HepG2 (cell line): ENCODE results near the gene KCNH6. TPM values are rescaled to one million over a fixed set of nuclear protein-coding genes. Genes with fewer than 3 reads are reported as not detected.

Source experiments
- ATAC-seq: fragments of 200-7000 bp; cut with Tn5 transposase; 3 replicates; pipeline ENCODE4 v1.9.1; 2020; ENCODE audit warnings: mild to moderate bottlenecking, moderate library complexity
- BruUV-seq: library from RNA; stranded (reverse); fragments of 400-500 nt; replicated peaks from 2 replicates; lab custom pipeline; 2021; lab: Mats Ljungman, UMichigan
- CTCF ChIA-PET: fragments of 300-600 bp; formaldehyde crosslinking; extraction: SDS; loops from one replicate; lab custom pipeline; 2021; ENCODE audit warnings: low total read pairs, inconsistent platforms, low intra/inter-chr PET ratio; lab: Yijun Ruan, JAX
- POLR2A ChIA-PET: fragments of 350-600 bp; sonication (Branson Sonifier 250); formaldehyde crosslinking; loops from one replicate; lab custom pipeline; 2020; ENCODE audit warnings: antibody characterized with exemption, inconsistent platforms; lab: Yijun Ruan, JAX
- DNase-seq: peaks from one replicate; pipeline ENCODE4 v3.0.0-alpha.2; 2015; ENCODE audit warnings: low spot score
- FAIRE-seq: peaks from 3 replicates; lab custom pipeline; 2011; peaks lifted over from hg19 to GRCh38; lab: Jason Lieb, UNC
- H2AFZ ChIP-seq: one replicate; pipeline ENCODE4 v1.6.1; 2011; ENCODE audit warnings: low read length, inconsistent platforms
- H3K27ac ChIP-seq: fragments of 300-600 bp; 3 replicates; pipeline ENCODE4 v1.8.0; 2011; ENCODE audit warnings: mixed run types, mild to moderate bottlenecking, mixed read lengths, low read length, inconsistent platforms; ENCODE audit not compliant: insufficient read depth; ENCODE audit errors: extremely low read length
- H3K27me3 ChIP-seq, 2 experiments: fragments of 200-600 bp in 1 of 2; 2 replicates in 1 of 2; 3 replicates in 1 of 2; pipeline versions ENCODE4 v1.6.0 to v1.8.0; 2011; ENCODE audit warnings: low read length in 2 of 2, mild to moderate bottlenecking in 2 of 2, moderate library complexity in 2 of 2, inconsistent platforms in 1 of 2; ENCODE audit not compliant: insufficient read depth in 2 of 2, control insufficient read depth in 1 of 2
- H3K36me3 ChIP-seq, 2 experiments: fragments of 200-600 bp in 1 of 2; replicated peaks in 1 of 2; 2 replicates in 1 of 2; 3 replicates in 1 of 2; pipeline versions ENCODE4 v1.5.1 to v1.8.0; 2011; ENCODE audit warnings: low read length in 2 of 2, inconsistent platforms in 1 of 2; ENCODE audit not compliant: insufficient read depth in 2 of 2, control insufficient read depth in 1 of 2
- H3K4me1 ChIP-seq: 2 replicates; pipeline ENCODE4 v1.5.1; 2012; ENCODE audit warnings: low read length, inconsistent platforms; ENCODE audit not compliant: insufficient read depth
- H3K4me2 ChIP-seq: 2 replicates; pipeline ENCODE4 v1.6.0; 2011; ENCODE audit warnings: low read depth, low read length, inconsistent platforms
- H3K4me3 ChIP-seq, 3 experiments: fragments of 200-600 bp in 1 of 3; sonication (generic), shearing (Covaris generic) in 1 of 3; replicated peaks in 1 of 3; 2 replicates each; pipeline ENCODE4 v1.5.1; 2011 to 2016; ENCODE audit warnings: low read length in 3 of 3, inconsistent platforms in 2 of 3, low read depth in 2 of 3, mild to moderate bottlenecking in 2 of 3, control low read depth in 1 of 3, mixed read lengths in 1 of 3; ENCODE audit not compliant: insufficient read depth in 1 of 3
- H3K79me2 ChIP-seq: one replicate; pipeline ENCODE4 v1.6.1; 2011; ENCODE audit warnings: low read length, inconsistent platforms; ENCODE audit not compliant: insufficient read depth
- H3K9ac ChIP-seq: 2 replicates; pipeline ENCODE4 v1.6.0; 2011; ENCODE audit warnings: mild to moderate bottlenecking, low read depth, low read length, inconsistent platforms; ENCODE audit not compliant: insufficient read depth
- H3K9me3 ChIP-seq: 2 replicates; pipeline ENCODE4 v1.5.1; 2012; ENCODE audit warnings: mild to moderate bottlenecking, low read length
- H4K20me1 ChIP-seq: 2 replicates; pipeline ENCODE4 v1.6.0; 2011; ENCODE audit warnings: inconsistent platforms, mild to moderate bottlenecking, low read length, moderate library complexity; ENCODE audit not compliant: insufficient read depth
- NR2F1 ChIP-seq, 2 experiments: fragments of 450-650 bp in 1 of 2; formaldehyde crosslinking in 1 of 2; IDR thresholded peaks; 2 replicates each; pipeline versions ENCODE4 v1.5.0 to v1.6.1; 2016 to 2020; ENCODE audit warnings: mild to moderate bottlenecking in 1 of 2, missing compliant biosample characterization in 1 of 2, missing genetic modification reagents in 1 of 2, moderate library complexity in 1 of 2
- NR2F6 ChIP-seq, 2 experiments: IDR thresholded peaks; 2 replicates each; pipeline ENCODE4 v1.6.1; 2016; ENCODE audit warnings: antibody characterized with exemption in 1 of 2, mild to moderate bottlenecking in 1 of 2
- PITX1 ChIP-seq: sonication (generic); formaldehyde crosslinking; IDR thresholded peaks from 2 replicates; pipeline ENCODE4 v1.5.1; 2020; ENCODE audit warnings: mild to moderate bottlenecking, missing genetic modification reagents
- SAP130 ChIP-seq: IDR thresholded peaks from 2 replicates; pipeline ENCODE4 v1.6.1; 2016; ENCODE audit warnings: low read depth
- SMAD3 ChIP-seq: sonication (generic); formaldehyde crosslinking; IDR thresholded peaks from 2 replicates; pipeline ENCODE4 v1.4.0; 2020; ENCODE audit warnings: missing genetic modification reagents
- ZNF460 ChIP-seq: sonication (generic); formaldehyde crosslinking; IDR thresholded peaks from 2 replicates; pipeline ENCODE4 v1.5.1; 2020; ENCODE audit warnings: missing genetic modification reagents, mild to moderate bottlenecking, borderline replicate concordance
- WGBS: methylation state at CpG from one replicate; pipeline ENCODE4 v1.1.6; 2017; ENCODE audit warnings: low lambda C conversion rate; 5-methylcytosine and 5-hydroxymethylcytosine counted together
- in situ Hi-C: cut with HindIII; loops from 2 replicates; pipeline ENCODE4 v1.10.0; 2017; ENCODE audit warnings: low pct_unique_long_range_greater_than_20kb; ENCODE audit not compliant: extremely low pct_ligation_motif_present
- intact Hi-C: fragments of 100-400 bp; cut with micrococcal nuclease; formaldehyde crosslinking; loops from one replicate; pipeline ENCODE4 v1.10.0; 2022; ENCODE audit not compliant: unreplicated experiment
- polyA plus RNA-seq, 8 experiments: library from polyadenylated mRNA; depleted of rRNA in 3 of 8; stranded (reverse) in 7 of 8; unstranded in 1 of 8; fragments of >200 nt; fragmentation: Illumina TruSeq in 4 of 8; extraction: Trizol in 4 of 8; gene quantifications; 2 replicates each; pipeline versions ENCODE4 v1.2.1 to v1.2.3, GENCODE V29; 2011 to 2016; ENCODE audit warnings: low read depth in 4 of 8, missing spikeins in 1 of 8, mixed read lengths in 1 of 8; ENCODE audit not compliant: insufficient read depth in 1 of 8
- total RNA-seq, 5 experiments: library from RNA; depleted of rRNA; stranded (reverse); fragments of >200 nt; fragmentation: Illumina TruSeq; extraction: Trizol; gene quantifications; 2 replicates each; pipeline ENCODE4 v1.2.3, GENCODE V29; 2016; ENCODE audit warnings: low read depth in 1 of 5
- TF ChIP-seq, protein P1 (sequence below): IDR thresholded peaks from 2 replicates; pipeline ENCODE4 v1.6.1; 2018; ENCODE audit warnings: missing genetic modification reagents, mild to moderate bottlenecking, missing compliant biosample characterization
- TF ChIP-seq, protein P2 (sequence below): sonication (generic); formaldehyde crosslinking; IDR thresholded peaks from 2 replicates; pipeline ENCODE4 v1.4.0; 2020; ENCODE audit warnings: missing genetic modification reagents, mild to moderate bottlenecking, borderline replicate concordance
- TF ChIP-seq, protein P3 (sequence below): IDR thresholded peaks from 2 replicates; pipeline ENCODE4 v1.6.1; 2016
- TF ChIP-seq, protein P4 (sequence below): sonication (generic); formaldehyde crosslinking; conservative IDR thresholded peaks from 2 replicates; pipeline ENCODE4 v1.4.0; 2020; ENCODE audit warnings: mild to moderate bottlenecking, missing genetic modification reagents, moderate library complexity

KCNH6 gene
- total and polyA plus RNA-seq, 2 of the 13 experiments (the other 11 are each of a cell fraction or from before 2014, with no cell fraction given): 0.05 to 0.18 TPM

DNA sequence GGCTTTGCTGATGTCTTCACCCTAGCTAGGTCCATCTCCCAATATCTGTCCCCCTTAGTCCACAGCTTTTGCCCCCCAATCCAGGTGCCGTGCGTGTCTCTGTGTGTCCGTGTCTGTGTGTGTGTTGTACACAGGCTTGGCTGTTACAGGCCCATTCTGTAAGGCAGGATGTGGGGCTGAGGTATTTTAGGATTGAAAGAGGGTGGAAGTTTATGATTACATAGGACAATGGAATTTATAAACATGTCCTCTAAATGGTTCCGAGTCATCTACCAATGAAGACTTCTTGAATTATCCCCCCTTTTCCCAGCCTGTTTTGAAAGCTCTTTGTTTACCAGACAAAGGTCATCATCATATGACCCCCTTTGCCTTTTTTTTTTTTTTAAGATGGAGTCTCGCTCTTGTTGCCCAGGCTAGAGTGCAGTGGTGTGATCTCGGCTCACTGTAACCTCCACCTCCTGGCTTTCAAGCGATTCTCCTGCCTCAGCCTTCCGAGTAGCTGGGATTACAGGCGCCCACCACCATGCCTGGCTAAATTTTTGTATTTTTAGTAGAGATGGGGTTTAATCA is 24.4 kb upstream of the KCNH6 start:
- no peak for ATAC-seq

More for the DNA sequence above, 24.4 kb upstream of the KCNH6 start:
- intact Hi-C loops (no loop called here), in situ Hi-C loops (no loop called here)
- Histone ChIP-seq H3K27me3 (peaks cover 6 to 51% of the 10 kb centered on the region in 2 experiments; a peak in 4 of 5 replicates), H3K27ac (no peak overlapping the region), H3K79me2 (no peaks in the 10 kb centered on the region), H3K4me3 (peak overlapping the region in 1 of 3 experiments; percentile 45; a peak in 1 of 6 replicates), H3K9ac (no peak overlapping the region), H2AFZ (no peak overlapping the region), H3K4me2 (peak overlapping the region; percentile 66), H3K9me3 (no peaks in the 10 kb centered on the region), H3K4me1 (peaks cover 31% of the 10 kb centered on the region), H3K36me3 (no peaks in the 10 kb centered on the region), H4K20me1 (no peaks in the 10 kb centered on the region)
- FAIRE-seq (peak; percentile 28), DNase-seq (peak; percentile 30)
- BruUV-seq: no TSS peak
- WGBS: 20% methylated on average over 9 of the region's 9 CpGs
- CTCF ChIA-PET: no interaction called here
- POLR2A ChIA-PET: no interaction called here
- TF ChIP-seq SAP130 (CRISPR knock-in tag): 0 out of 2 replicates have a peak, but pooled peaks have one; percentile 11
- TF ChIP-seq, protein P1, sequence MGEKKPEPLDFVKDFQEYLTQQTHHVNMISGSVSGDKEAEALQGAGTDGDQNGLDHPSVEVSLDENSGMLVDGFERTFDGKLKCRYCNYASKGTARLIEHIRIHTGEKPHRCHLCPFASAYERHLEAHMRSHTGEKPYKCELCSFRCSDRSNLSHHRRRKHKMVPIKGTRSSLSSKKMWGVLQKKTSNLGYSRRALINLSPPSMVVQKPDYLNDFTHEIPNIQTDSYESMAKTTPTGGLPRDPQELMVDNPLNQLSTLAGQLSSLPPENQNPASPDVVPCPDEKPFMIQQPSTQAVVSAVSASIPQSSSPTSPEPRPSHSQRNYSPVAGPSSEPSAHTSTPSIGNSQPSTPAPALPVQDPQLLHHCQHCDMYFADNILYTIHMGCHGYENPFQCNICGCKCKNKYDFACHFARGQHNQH: no peak
- TF ChIP-seq SMAD3 (CRISPR knock-in tag): no peak
- TF ChIP-seq PITX1 (CRISPR knock-in tag): 0 out of 2 replicates have a peak, but pooled peaks have one; percentile 7
- TF ChIP-seq, protein P2, sequence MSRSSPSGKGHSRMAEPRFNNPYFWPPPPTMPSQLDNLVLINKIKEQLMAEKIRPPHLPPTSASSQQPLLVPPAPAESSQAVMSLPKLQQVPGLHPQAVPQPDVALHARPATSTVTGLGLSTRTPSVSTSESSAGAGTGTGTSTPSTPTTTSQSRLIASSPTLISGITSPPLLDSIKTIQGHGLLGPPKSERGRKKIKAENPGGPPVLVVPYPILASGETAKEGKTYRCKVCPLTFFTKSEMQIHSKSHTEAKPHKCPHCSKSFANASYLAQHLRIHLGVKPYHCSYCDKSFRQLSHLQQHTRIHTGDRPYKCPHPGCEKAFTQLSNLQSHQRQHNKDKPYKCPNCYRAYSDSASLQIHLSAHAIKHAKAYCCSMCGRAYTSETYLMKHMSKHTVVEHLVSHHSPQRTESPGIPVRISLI (CRISPR knock-in tag): peak; percentile 57; the same call in 1 of the 2 replicates
- peak in 1 of 2 experiments; percentile 52; a peak in 2 of 4 replicates for TF ChIP-seq NR2F1 (CRISPR knock-in tag; IDR thresholded peaks at IDR 0.05)
- no peak for TF ChIP-seq ZNF460 (CRISPR knock-in tag)
- TF ChIP-seq, protein P3, sequence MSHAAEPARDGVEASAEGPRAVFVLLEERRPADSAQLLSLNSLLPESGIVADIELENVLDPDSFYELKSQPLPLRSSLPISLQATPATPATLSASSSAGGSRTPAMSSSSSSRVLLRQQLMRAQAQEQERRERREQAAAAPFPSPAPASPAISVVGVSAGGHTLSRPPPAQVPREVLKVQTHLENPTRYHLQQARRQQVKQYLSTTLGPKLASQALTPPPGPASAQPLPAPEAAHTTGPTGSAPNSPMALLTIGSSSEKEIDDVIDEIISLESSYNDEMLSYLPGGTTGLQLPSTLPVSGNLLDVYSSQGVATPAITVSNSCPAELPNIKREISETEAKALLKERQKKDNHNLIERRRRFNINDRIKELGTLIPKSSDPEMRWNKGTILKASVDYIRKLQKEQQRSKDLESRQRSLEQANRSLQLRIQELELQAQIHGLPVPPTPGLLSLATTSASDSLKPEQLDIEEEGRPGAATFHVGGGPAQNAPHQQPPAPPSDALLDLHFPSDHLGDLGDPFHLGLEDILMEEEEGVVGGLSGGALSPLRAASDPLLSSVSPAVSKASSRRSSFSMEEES (CRISPR knock-in tag): peak; percentile 66; the same call in 1 of the 2 replicates
- TF ChIP-seq, protein P4, sequence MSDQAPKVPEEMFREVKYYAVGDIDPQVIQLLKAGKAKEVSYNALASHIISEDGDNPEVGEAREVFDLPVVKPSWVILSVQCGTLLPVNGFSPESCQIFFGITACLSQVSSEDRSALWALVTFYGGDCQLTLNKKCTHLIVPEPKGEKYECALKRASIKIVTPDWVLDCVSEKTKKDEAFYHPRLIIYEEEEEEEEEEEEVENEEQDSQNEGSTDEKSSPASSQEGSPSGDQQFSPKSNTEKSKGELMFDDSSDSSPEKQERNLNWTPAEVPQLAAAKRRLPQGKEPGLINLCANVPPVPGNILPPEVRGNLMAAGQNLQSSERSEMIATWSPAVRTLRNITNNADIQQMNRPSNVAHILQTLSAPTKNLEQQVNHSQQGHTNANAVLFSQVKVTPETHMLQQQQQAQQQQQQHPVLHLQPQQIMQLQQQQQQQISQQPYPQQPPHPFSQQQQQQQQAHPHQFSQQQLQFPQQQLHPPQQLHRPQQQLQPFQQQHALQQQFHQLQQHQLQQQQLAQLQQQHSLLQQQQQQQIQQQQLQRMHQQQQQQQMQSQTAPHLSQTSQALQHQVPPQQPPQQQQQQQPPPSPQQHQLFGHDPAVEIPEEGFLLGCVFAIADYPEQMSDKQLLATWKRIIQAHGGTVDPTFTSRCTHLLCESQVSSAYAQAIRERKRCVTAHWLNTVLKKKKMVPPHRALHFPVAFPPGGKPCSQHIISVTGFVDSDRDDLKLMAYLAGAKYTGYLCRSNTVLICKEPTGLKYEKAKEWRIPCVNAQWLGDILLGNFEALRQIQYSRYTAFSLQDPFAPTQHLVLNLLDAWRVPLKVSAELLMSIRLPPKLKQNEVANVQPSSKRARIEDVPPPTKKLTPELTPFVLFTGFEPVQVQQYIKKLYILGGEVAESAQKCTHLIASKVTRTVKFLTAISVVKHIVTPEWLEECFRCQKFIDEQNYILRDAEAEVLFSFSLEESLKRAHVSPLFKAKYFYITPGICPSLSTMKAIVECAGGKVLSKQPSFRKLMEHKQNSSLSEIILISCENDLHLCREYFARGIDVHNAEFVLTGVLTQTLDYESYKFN (CRISPR knock-in tag): peak; percentile 23; the same call in 1 of the 2 replicates
- TF ChIP-seq NR2F6 (IDR thresholded peaks at IDR 0.05): peak; percentile 71
- TF ChIP-seq NR2F6 (CRISPR knock-in tag; IDR thresholded peaks at IDR 0.05): no peak; the same call in 1 of the 2 replicates
